Embryonic facial prominence (tissue), 1 donor: Measurements from ENCODE around the gene RASGEF1B.
"Not testable (repeated sequence)": the region's sequence is repeated elsewhere in the genome, so short reads cannot be mapped to it uniquely, and the experiment has no call there.

Source experiments
- DNase-seq: peaks from one replicate; pipeline ENCODE4 v3.0.0-alpha.2; 2016; ENCODE audit errors: extremely low spot score

The RASGEF1B gene

GRCh38 chr4:81498551-81499099 lies 26.9 kb upstream of the RASGEF1B start:
- DNase-seq: no peak

- DNase-seq: no peak
Observed at GRCh38 chr4:81498046-81498445, 26.3 kb upstream of the RASGEF1B start.

- DNase-seq: no peak
Observed at GRCh38 chr4:81495345-81495744, 23.6 kb upstream of the RASGEF1B start.

GRCh38 chr4:81494031-81494431 lies 22.3 kb upstream of the RASGEF1B start:
- DNase-seq: no peak

GRCh38 chr4:81492606-81493230 lies 21.0 kb upstream of the RASGEF1B start:
- DNase-seq: no peak

- DNase-seq: no peak
Observed at GRCh38 chr4:81491943-81492342, 20.2 kb upstream of the RASGEF1B start.

- no peak for DNase-seq
Observed at GRCh38 chr4:81490403-81491160, 18.9 kb upstream of the RASGEF1B start.

- DNase-seq: no peak
Observed at GRCh38 chr4:81486502-81486901, 14.8 kb upstream of the RASGEF1B start.

GRCh38 chr4:81485310-81485980 lies 13.7 kb upstream of the RASGEF1B start:
- DNase-seq: no peak

GRCh38 chr4:81482326-81482725 lies 10.6 kb upstream of the RASGEF1B start:
- no peak for DNase-seq

- no peak for DNase-seq
Observed at GRCh38 chr4:81481151-81481550, 9.4 kb upstream of the RASGEF1B start.

GRCh38 chr4:81479573-81479972 lies 7.9 kb upstream of the RASGEF1B start:
- not testable (repeated sequence) for DNase-seq

GRCh38 chr4:81473331-81474265 lies 1.9 kb upstream of the RASGEF1B start:
- not testable (repeated sequence) for DNase-seq

- DNase-seq: no peak
Observed at GRCh38 chr4:81472281-81473182, 825 bp upstream of the RASGEF1B start.

GRCh38 chr4:81471298-81471587 lies 464 bp downstream of the RASGEF1B start:
- no peak for DNase-seq

- DNase-seq: no peak
Observed at GRCh38 chr4:81470456-81471297, 1.0 kb downstream of the RASGEF1B start.

- DNase-seq: no peak
Observed at GRCh38 chr4:81469781-81470455, 1.8 kb downstream of the RASGEF1B start.

GRCh38 chr4:81468678-81469077 lies 3.0 kb downstream of the RASGEF1B start:
- DNase-seq: no peak

GRCh38 chr4:81467672-81467964 lies 4.1 kb downstream of the RASGEF1B start:
- no peak for DNase-seq
